VCaP (cell line): ENCODE results near the gene RBM14.
A peak's percentile ranks its signal among the peaks of the same experiment; 100 is the strongest.

ENCODE experiments used
- H3K27ac ChIP-seq: fragments of 450-650 bp; 2 replicates; pipeline ENCODE4 v1.5.1; 2017
- CTCF ChIP-seq: fragments of 450-650 bp; conservative IDR thresholded peaks from 2 replicates; pipeline ENCODE4 v1.5.1; 2017; ENCODE audit warnings: mild to moderate bottlenecking, moderate library complexity

RBM14 gene

DNA sequence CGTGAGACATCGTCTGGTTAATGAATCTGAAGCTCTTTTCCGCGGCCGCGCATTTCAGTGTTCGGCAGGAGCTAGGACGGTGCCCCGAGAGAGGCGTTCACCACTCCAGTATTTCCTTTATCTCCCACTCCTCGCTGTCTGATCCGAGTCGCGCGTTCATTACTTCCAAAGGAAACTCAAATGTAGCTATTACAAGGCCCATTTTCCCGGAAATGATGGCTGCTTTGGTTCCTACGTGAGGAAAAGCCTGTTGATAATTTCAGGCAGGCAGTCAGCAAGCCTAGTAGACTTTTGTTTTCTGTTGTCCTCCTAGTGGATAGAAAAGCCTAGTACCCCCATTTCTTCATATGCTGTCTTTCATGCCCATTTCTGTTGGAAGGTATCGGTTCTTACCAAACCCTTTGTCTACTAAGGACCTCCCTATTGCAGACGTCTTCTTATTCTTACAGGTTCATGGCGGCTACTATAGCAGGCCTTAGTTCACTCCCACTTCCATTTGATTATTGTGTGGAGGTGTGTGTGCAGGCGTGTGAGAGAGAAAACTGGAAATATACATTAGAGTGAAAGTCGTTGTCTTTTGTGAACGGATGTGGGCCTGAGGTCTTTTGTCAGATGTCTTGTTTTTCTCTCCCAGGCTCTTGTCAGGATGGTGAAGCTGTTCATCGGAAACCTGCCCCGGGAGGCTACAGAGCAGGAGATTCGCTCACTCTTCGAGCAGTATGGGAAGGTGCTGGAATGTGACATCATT lies 22.8 kb downstream of the RBM14 start:
- peak overlapping the region; percentile 91 for H3K27ac ChIP-seq
- no peak for TF ChIP-seq CTCF

DNA sequence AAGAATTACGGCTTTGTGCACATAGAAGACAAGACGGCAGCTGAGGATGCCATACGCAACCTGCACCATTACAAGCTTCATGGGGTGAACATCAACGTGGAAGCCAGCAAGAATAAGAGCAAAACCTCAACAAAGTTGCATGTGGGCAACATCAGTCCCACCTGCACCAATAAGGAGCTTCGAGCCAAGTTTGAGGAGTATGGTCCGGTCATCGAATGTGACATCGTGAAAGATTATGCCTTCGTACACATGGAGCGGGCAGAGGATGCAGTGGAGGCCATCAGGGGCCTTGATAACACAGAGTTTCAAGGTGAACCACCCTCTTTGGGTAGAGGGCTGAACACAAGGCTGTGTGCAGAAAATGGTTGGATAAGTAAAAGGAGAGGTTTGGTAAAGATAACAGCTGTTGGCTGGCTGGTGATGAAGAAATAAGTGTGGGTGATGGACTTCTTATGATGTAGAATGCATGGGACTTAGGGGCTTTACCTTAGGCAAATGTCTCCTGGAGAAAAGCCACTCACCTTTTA lies 23.4 kb downstream of the RBM14 start:
- H3K27ac ChIP-seq, result peak overlapping the region; percentile 91

DNA sequence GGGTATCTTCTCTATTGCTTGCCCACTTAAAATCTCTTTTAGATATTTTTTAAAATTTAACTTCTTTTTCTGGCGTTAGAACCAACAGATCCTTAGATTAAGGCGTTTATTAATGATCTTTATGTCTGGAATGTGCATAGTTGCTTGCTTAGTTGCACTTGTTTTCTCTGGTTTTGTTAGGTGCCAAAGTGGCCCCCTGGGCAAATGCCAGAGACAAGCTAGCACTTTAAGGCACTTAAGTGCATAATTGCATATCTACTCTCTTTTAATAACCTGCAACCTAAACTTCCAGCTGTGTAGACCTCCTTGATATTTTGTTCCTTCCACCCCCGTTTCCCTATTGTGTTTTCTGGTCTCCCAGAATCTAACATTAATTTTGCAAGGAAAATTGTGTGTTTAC lies 25.4 kb downstream of the RBM14 start:
- no peak for TF ChIP-seq CTCF
- H3K27ac ChIP-seq, result peak overlapping the region; percentile 91; the same call in 1 of the 2 replicates

GRCh38 chr11:66643745-66644437 lies 27.5 kb downstream of the RBM14 start:
- no peak for TF ChIP-seq CTCF
- H3K27ac ChIP-seq, result peak overlapping the region; percentile 91; the same call in 1 of the 2 replicates

GRCh38 chr11:66646828-66647227 lies 30.4 kb downstream of the RBM14 start:
- H3K27ac ChIP-seq, result no peak overlapping the region
- no peak for TF ChIP-seq CTCF

- TF ChIP-seq CTCF, result no peak
- no peak overlapping the region for H3K27ac ChIP-seq
Measured at GRCh38 chr11:66649903-66650302, 33.5 kb downstream of the RBM14 start.

GRCh38 chr11:66651016-66651415 lies 34.6 kb downstream of the RBM14 start:
- TF ChIP-seq CTCF, result no peak
- no peak overlapping the region for H3K27ac ChIP-seq

GRCh38 chr11:66652651-66653050 lies 36.2 kb downstream of the RBM14 start:
- no peak overlapping the region for H3K27ac ChIP-seq
- no peak for TF ChIP-seq CTCF
